Measurements from ENCODE around the gene DCAF6.

GRCh38 chr1:168050880-168051279 lies 114.4 kb downstream of the DCAF6 start:
- TF ChIP-seq, protein P1, sequence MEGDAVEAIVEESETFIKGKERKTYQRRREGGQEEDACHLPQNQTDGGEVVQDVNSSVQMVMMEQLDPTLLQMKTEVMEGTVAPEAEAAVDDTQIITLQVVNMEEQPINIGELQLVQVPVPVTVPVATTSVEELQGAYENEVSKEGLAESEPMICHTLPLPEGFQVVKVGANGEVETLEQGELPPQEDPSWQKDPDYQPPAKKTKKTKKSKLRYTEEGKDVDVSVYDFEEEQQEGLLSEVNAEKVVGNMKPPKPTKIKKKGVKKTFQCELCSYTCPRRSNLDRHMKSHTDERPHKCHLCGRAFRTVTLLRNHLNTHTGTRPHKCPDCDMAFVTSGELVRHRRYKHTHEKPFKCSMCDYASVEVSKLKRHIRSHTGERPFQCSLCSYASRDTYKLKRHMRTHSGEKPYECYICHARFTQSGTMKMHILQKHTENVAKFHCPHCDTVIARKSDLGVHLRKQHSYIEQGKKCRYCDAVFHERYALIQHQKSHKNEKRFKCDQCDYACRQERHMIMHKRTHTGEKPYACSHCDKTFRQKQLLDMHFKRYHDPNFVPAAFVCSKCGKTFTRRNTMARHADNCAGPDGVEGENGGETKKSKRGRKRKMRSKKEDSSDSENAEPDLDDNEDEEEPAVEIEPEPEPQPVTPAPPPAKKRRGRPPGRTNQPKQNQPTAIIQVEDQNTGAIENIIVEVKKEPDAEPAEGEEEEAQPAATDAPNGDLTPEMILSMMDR (IDR thresholded peaks at IDR 0.05), result no peak
- TF ChIP-seq POLR2AphosphoS5 (IDR thresholded peaks at IDR 0.05) (no peak), POLR2A (IDR thresholded peaks at IDR 0.05) (no peak)
